H1 (cell line): ENCODE results near the gene CDRT4. TPM values are rescaled to one million over a fixed set of nuclear protein-coding genes. Genes with fewer than 3 reads are reported as not detected.

Source experiments
- CTCF ChIA-PET: fragments of 300-600 bp; sonication (Branson Sonifier 250); formaldehyde crosslinking; loops from one replicate; lab custom pipeline; 2021; ENCODE audit not compliant: partially characterized antibody; lab: Charles Lee
- POLR2A ChIA-PET: fragments of 300-600 bp; sonication (Branson Sonifier 250); formaldehyde crosslinking; loops from one replicate; lab custom pipeline; 2021; ENCODE audit warnings: inconsistent platforms; ENCODE audit not compliant: partially characterized antibody; lab: Charles Lee
- DNase-seq, 2 experiments: peaks; one replicate each; pipeline versions ENCODE4 v3.0.0 to v3.0.0-alpha.2; 2010 to 2022; ENCODE audit warnings: low spot score in 2 of 2, low read depth in 1 of 2, mixed read lengths in 1 of 2
- FAIRE-seq: peaks from 2 replicates; lab custom pipeline; 2011; peaks lifted over from hg19 to GRCh38; lab: Jason Lieb, UNC
- H2AFZ ChIP-seq: 2 replicates; pipeline ENCODE4 v1.8.1; 2012; ENCODE audit warnings: low read length, inconsistent platforms
- H2AK5ac ChIP-seq: 2 replicates; pipeline ENCODE4 v1.6.1; 2013; ENCODE audit warnings: low read depth, low read length
- H2BK120ac ChIP-seq: replicated peaks from 2 replicates; pipeline ENCODE3; 2013; ENCODE audit warnings: low read depth, low read length, inconsistent platforms
- H2BK12ac ChIP-seq: 2 replicates; pipeline ENCODE4 v1.6.1; 2013; ENCODE audit warnings: low read depth, low read length
- H2BK15ac ChIP-seq: 2 replicates; pipeline ENCODE4 v1.6.1; 2013; ENCODE audit warnings: low read length
- H2BK20ac ChIP-seq: 2 replicates; pipeline ENCODE4 v1.6.1; 2013; ENCODE audit warnings: low read length
- H2BK5ac ChIP-seq: 2 replicates; pipeline ENCODE4 v1.6.1; 2013; ENCODE audit warnings: low read depth, low read length
- H3K14ac ChIP-seq: 2 replicates; pipeline ENCODE4 v1.6.1; 2013; ENCODE audit warnings: inconsistent platforms; ENCODE audit not compliant: insufficient read length
- H3K18ac ChIP-seq: 2 replicates; pipeline ENCODE4 v1.6.1; 2013; ENCODE audit warnings: low read length; ENCODE audit errors: extremely low read depth
- H3K23ac ChIP-seq: 2 replicates; pipeline ENCODE4 v1.6.1; 2013; ENCODE audit warnings: inconsistent platforms; ENCODE audit not compliant: insufficient read length
- H3K23me2 ChIP-seq: 2 replicates; pipeline ENCODE4 v1.6.1; 2013; ENCODE audit warnings: low read depth, low read length
- H3K27ac ChIP-seq: 2 replicates; pipeline ENCODE4 v1.6.1; 2011; ENCODE audit warnings: low read depth, low read length, inconsistent platforms
- H3K27me3 ChIP-seq, 4 experiments: replicated peaks in 1 of 4; 1 replicate in 1 of 4; 2 replicates in 3 of 4; pipeline versions ENCODE4 v1.6.1 to v1.8.1; 2011 to 2013; ENCODE audit warnings: low read length in 3 of 4, mild to moderate bottlenecking in 3 of 4, inconsistent platforms in 2 of 4, mixed read lengths in 2 of 4, moderate library complexity in 1 of 4; ENCODE audit not compliant: control insufficient read depth in 3 of 4, insufficient read depth in 3 of 4; ENCODE audit errors: extremely low read depth in 1 of 4
- H3K36me3 ChIP-seq, 4 experiments: 2 replicates each; pipeline versions ENCODE4 v1.6.1 to v1.8.1; 2011 to 2013; ENCODE audit warnings: mild to moderate bottlenecking in 4 of 4, low read length in 3 of 4, moderate library complexity in 2 of 4, control low read depth in 1 of 4, inconsistent platforms in 1 of 4; ENCODE audit not compliant: insufficient read depth in 4 of 4, control insufficient read depth in 2 of 4
- H3K4ac ChIP-seq: replicated peaks from 2 replicates; pipeline ENCODE3; 2013; ENCODE audit warnings: low read length, low read depth, mixed read lengths, inconsistent platforms; ENCODE audit not compliant: insufficient read length
- H3K4me1 ChIP-seq, 4 experiments: replicated peaks in 1 of 4; 1 replicate in 1 of 4; 2 replicates in 3 of 4; pipeline versions ENCODE4 v1.6.1 to v1.8.1; 2011 to 2013; ENCODE audit warnings: low read length in 3 of 4, inconsistent platforms in 2 of 4, mixed read lengths in 1 of 4; ENCODE audit not compliant: insufficient read depth in 4 of 4, control insufficient read depth in 3 of 4
- H3K4me2 ChIP-seq, 2 experiments: 2 replicates each; pipeline versions ENCODE4 v1.6.1 to v1.8.1; 2011 to 2013; ENCODE audit warnings: low read depth in 2 of 2, low read length in 2 of 2, control low read depth in 1 of 2, inconsistent platforms in 1 of 2, mild to moderate bottlenecking in 1 of 2; ENCODE audit not compliant: insufficient read depth in 1 of 2
- H3K4me3 ChIP-seq, 4 experiments: fragments of 200-600, 300-600 bp in 1 of 4; sonication (generic), shearing (Covaris generic), sonication (Bioruptor Twin) in 1 of 4; 2 replicates each; pipeline versions ENCODE4 v1.5.1 to v1.8.1; 2011 to 2016; ENCODE audit warnings: low read length in 4 of 4, low read depth in 3 of 4, control low read depth in 2 of 4, inconsistent platforms in 2 of 4, mild to moderate bottlenecking in 2 of 4, mixed read lengths in 1 of 4, moderate library complexity in 1 of 4; ENCODE audit not compliant: insufficient read depth in 2 of 4; ENCODE audit errors: extremely low read depth in 1 of 4
- H3K56ac ChIP-seq: replicated peaks from 2 replicates; pipeline ENCODE3; 2013; ENCODE audit warnings: low read depth, mild to moderate bottlenecking, mixed read lengths, low read length, inconsistent platforms; ENCODE audit not compliant: insufficient read length
- H3K79me1 ChIP-seq: 2 replicates; pipeline ENCODE4 v1.6.1; 2013; ENCODE audit warnings: low read depth, low read length, control low read depth
- H3K79me2 ChIP-seq, 2 experiments: 2 replicates each; pipeline versions ENCODE4 v1.6.1 to v1.8.1; 2012 to 2013; ENCODE audit warnings: low read length in 2 of 2, mild to moderate bottlenecking in 2 of 2, inconsistent platforms in 1 of 2; ENCODE audit not compliant: insufficient read depth in 2 of 2, control insufficient read depth in 1 of 2
- H3K9ac ChIP-seq, 4 experiments: replicated peaks in 1 of 4; 1 replicate in 1 of 4; 2 replicates in 3 of 4; pipeline versions ENCODE4 v1.6.1 to v1.8.1; 2011 to 2013; ENCODE audit warnings: low read depth in 3 of 4, low read length in 3 of 4, control low read depth in 2 of 4, mild to moderate bottlenecking in 2 of 4, moderate library complexity in 2 of 4, inconsistent platforms in 1 of 4; ENCODE audit errors: extremely low read depth in 1 of 4
- H3K9me3 ChIP-seq, 2 experiments: 2 replicates each; pipeline versions ENCODE4 v1.6.1 to v1.8.1; 2012 to 2013; ENCODE audit warnings: mild to moderate bottlenecking in 2 of 2, moderate library complexity in 2 of 2, control low read depth in 1 of 2, inconsistent platforms in 1 of 2, low read depth in 1 of 2, low read length in 1 of 2, mixed read lengths in 1 of 2; ENCODE audit not compliant: insufficient read depth in 2 of 2
- H4K20me1 ChIP-seq, 2 experiments: replicated peaks in 1 of 2; 2 replicates each; pipeline versions ENCODE3 to v1.8.1; 2011 to 2013; ENCODE audit warnings: inconsistent platforms in 2 of 2, low read length in 2 of 2, mild to moderate bottlenecking in 1 of 2; ENCODE audit not compliant: insufficient read depth in 2 of 2, control insufficient read depth in 1 of 2
- H4K5ac ChIP-seq: 2 replicates; pipeline ENCODE4 v1.6.1; 2013; ENCODE audit warnings: low read length, low read depth, mixed read lengths, inconsistent platforms; ENCODE audit not compliant: insufficient read length
- H4K8ac ChIP-seq: 2 replicates; pipeline ENCODE4 v1.8.0; 2013; ENCODE audit warnings: mild to moderate bottlenecking, moderate library complexity, low read length, inconsistent platforms; ENCODE audit not compliant: insufficient read depth; ENCODE audit errors: extremely low read depth
- H4K91ac ChIP-seq: replicated peaks from 2 replicates; pipeline ENCODE3; 2013; ENCODE audit warnings: low read length, mixed read lengths, inconsistent platforms; ENCODE audit not compliant: insufficient read length
- BACH1 ChIP-seq: IDR thresholded peaks from 2 replicates; pipeline ENCODE4 v1.6.1; 2012; ENCODE audit warnings: low read length, improper control_type of control experiment
- CBX5 ChIP-seq: fragments of 300-800, 300-1000 bp; sonication (generic); IDR thresholded peaks from 2 replicates; pipeline ENCODE4 v1.7.1; 2016; ENCODE audit warnings: antibody characterized with exemption, low read length, low read depth
- CBX8 ChIP-seq: fragments of 300-800, 300-1000 bp; sonication (generic); IDR thresholded peaks from 2 replicates; pipeline ENCODE4 v1.7.1; 2016; ENCODE audit warnings: low read depth, low read length, borderline replicate concordance
- CREB1 ChIP-seq: IDR thresholded peaks from 2 replicates; pipeline ENCODE4 v1.6.1; 2012; ENCODE audit warnings: inconsistent platforms
- E2F6 ChIP-seq: IDR thresholded peaks from 2 replicates; pipeline ENCODE4 v1.6.1; 2012; ENCODE audit warnings: inconsistent platforms
- GABPA ChIP-seq: IDR thresholded peaks from 2 replicates; pipeline ENCODE4 v1.6.1; 2011; ENCODE audit warnings: mild to moderate bottlenecking, low read length, moderate library complexity, borderline replicate concordance; ENCODE audit not compliant: insufficient read depth
- RFX5 ChIP-seq: IDR thresholded peaks from 2 replicates; pipeline ENCODE4 v1.6.1; 2011; ENCODE audit warnings: low read depth, low read length, improper control_type of control experiment, borderline replicate concordance
- SIRT6 ChIP-seq: IDR thresholded peaks from one replicate; pipeline ENCODE4 v1.7.1; 2012; ENCODE audit warnings: low read length, inconsistent platforms
- polyA plus RNA-seq, 7 experiments: library from polyadenylated mRNA; depleted of rRNA in 3 of 7; stranded (reverse) in 5 of 7; unstranded in 2 of 7; fragments of >200 nt in 5 of 7; fragments of 200-250 nt in 2 of 7; gene quantifications; 1 replicate in 5 of 7; 2 replicates in 1 of 7; 4 replicates in 1 of 7; pipeline versions ENCODE4 v1.2.1 to v1.2.3, GENCODE V29; 2011 to 2013; ENCODE audit warnings: missing spikeins in 2 of 7, mixed read lengths in 2 of 7
- total RNA-seq: library from RNA; stranded (reverse); fragmentation: NEBNext Ultra II Directional; extraction: Animal tissue kit (Norgen Biotek cat#: 25700); gene quantifications from 2 replicates; pipeline ENCODE4 v1.2.1, GENCODE V29; 2021

CDRT4 gene
- total and polyA plus RNA-seq, 2 of the 8 experiments (the other 6 are each of a cell fraction or from before 2014, with no cell fraction given), result 2.6 to 5.6 TPM

GRCh38 chr17:15437303-15437635, 30.2 kb downstream of the CDRT4 start:
- Histone ChIP-seq H3K4me1 (no peaks in the 10 kb centered on the region), H2BK20ac (no peak overlapping the region), H3K4ac (no peak overlapping the region), H3K4me2 (no peak overlapping the region), H3K79me1 (no peaks in the 10 kb centered on the region), H3K14ac (no peak overlapping the region), H2AFZ (no peak overlapping the region), H3K18ac (no peak overlapping the region), H4K91ac (no peak overlapping the region), H3K36me3 (peaks cover 3 to 11% (median 4%) of the 10 kb centered on the region in 4 experiments; a peak in 5 of 8 replicates), H3K27ac (no peak overlapping the region), H3K79me2 (no peaks in the 10 kb centered on the region), H2AK5ac (no peak overlapping the region), H3K56ac (no peak overlapping the region), H3K27me3 (no peaks in the 10 kb centered on the region), H2BK120ac (no peak overlapping the region), H4K20me1 (no peaks in the 10 kb centered on the region), H3K9ac (no peak overlapping the region), H2BK5ac (no peak overlapping the region), H3K23ac (no peak overlapping the region), H4K8ac (no peak overlapping the region), H3K9me3 (no peaks in the 10 kb centered on the region), H4K5ac (no peak overlapping the region), H3K4me3 (no peak overlapping the region), H2BK12ac (no peak overlapping the region), H2BK15ac (no peak overlapping the region), H3K23me2 (no peaks in the 10 kb centered on the region)
- CTCF ChIA-PET, result interaction anchor here (0.5 to 5.8 kb wide), 27 partner anchors 9 to 223 kb away, joined by 3 to 64 read pairs (median 4); no protein-coding TSS in a partner anchor
- TF ChIP-seq CBX8, result no peak
- no peak for TF ChIP-seq SIRT6
- TF ChIP-seq GABPA, result no peak
- no peak for TF ChIP-seq E2F6
- no peak for TF ChIP-seq BACH1
- TF ChIP-seq RFX5, result no peak
- TF ChIP-seq CREB1, result no peak
- no peak for TF ChIP-seq CBX5
- DNase-seq (no peak), FAIRE-seq (no peak)
- POLR2A ChIA-PET, result interaction anchor here (0.6 to 1.2 kb wide), 2 partner anchors 11 to 86 kb away, joined by 4 read pairs; no protein-coding TSS in a partner anchor
